Measurements from ENCODE around the gene GCAT. TPM values are rescaled to one million over a fixed set of nuclear protein-coding genes. Genes with fewer than 3 reads are reported as not detected.

GCAT gene
- polyA plus RNA-seq, 1 of the 3 experiments (the other 2 are of a cell fraction) = 24.2 TPM

DNA sequence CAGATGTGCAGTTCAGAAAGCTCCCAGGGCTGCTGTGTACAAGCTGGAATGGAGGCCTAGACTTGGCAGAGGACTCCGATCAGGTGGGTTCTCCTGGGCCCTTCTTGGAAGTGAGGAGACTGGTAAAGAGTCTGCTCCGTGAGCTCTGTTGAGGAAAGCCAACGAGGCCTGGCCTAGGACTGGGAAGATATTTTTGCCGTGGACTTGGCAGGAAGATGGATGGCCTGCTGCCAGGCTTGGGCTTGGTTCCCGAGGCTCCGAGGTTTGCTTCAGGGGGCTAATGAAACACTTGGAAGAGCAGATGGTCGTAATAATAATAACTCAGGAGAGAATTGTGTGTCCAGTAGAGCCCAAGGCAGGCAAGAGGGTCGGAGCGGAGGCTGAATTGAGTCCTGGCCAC lies 19.3 kb downstream of the GCAT start:
- Histone ChIP-seq H3K9me3 (no peaks in the 10 kb centered on the region), H4K20me1 (ENCODE audit: insufficient read depth) (no peaks in the 10 kb centered on the region), H3F3A (replicated peaks; ENCODE audit: insufficient read depth) (no peaks in the 10 kb centered on the region), H3K79me2 (ENCODE audit: insufficient read depth) (no peaks in the 10 kb centered on the region), H3K4me2 (no peak overlapping the region), H3K27ac (ENCODE audit: low read depth in 2 of 2, low read length in 1 of 2) (no peak overlapping the region), H3K4me1 (ENCODE audit: control insufficient read depth in 1 of 2, insufficient read depth in 2 of 2, low read depth in 1 of 2, low read length in 1 of 2) (no peaks in the 10 kb centered on the region), H2AFZ (ENCODE audit: low read depth) (no peak overlapping the region), H3K27me3 (ENCODE audit: insufficient read depth) (no peaks in the 10 kb centered on the region; the same call in 1 of the 2 replicates), H3K4me3 (ENCODE audit: low read depth in 2 of 2, low read length in 1 of 2) (no peak overlapping the region), H3K36me3 (replicated peaks in 1 of 2; ENCODE audit: control insufficient read depth in 1 of 2, insufficient read depth in 2 of 2, low read length in 1 of 2) (peaks cover 5 to 21% of the 10 kb centered on the region in 2 experiments), H3K9me2 (no peaks in the 10 kb centered on the region), H3K9ac (no peak overlapping the region)
- CTCF ChIA-PET = interaction anchor here (0.7 to 4.2 kb wide), 2 partner anchors 9 to 36 kb away, joined by 4 to 29 read pairs; no protein-coding TSS in a partner anchor
- TF ChIP-seq, protein P1, sequence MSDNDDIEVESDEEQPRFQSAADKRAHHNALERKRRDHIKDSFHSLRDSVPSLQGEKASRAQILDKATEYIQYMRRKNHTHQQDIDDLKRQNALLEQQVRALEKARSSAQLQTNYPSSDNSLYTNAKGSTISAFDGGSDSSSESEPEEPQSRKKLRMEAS (IDR thresholded peaks at IDR 0.05; ENCODE audit: low read depth) = no peak
- TF ChIP-seq TEAD4 (IDR thresholded peaks at IDR 0.05; ENCODE audit: borderline replicate concordance, insufficient read depth) (no peak), JUND (IDR thresholded peaks at IDR 0.05) (no peak), SMC3 (IDR thresholded peaks at IDR 0.05; ENCODE audit: low read depth, low read length) (no peak), GATA2 (CRISPR knock-in tag; IDR thresholded peaks at IDR 0.05) (no peak), MEF2A (IDR thresholded peaks at IDR 0.05; ENCODE audit: borderline replicate concordance, low read depth) (no peak), MXI1 (IDR thresholded peaks at IDR 0.05; ENCODE audit: low read depth, low read length) (no peak), PBX3 (IDR thresholded peaks at IDR 0.05) (no peak), RCOR1 (IDR thresholded peaks at IDR 0.05; ENCODE audit: low read length) (no peak), CTCF (IDR thresholded peaks at IDR 0.05) (no peak), ZBTB33 (IDR thresholded peaks at IDR 0.05; ENCODE audit: borderline replicate concordance, low read depth) (no peak), EZH2phosphoT487 (IDR thresholded peaks at IDR 0.05; ENCODE audit: borderline replicate concordance, low read depth) (no peak), RFX5 (IDR thresholded peaks at IDR 0.05; ENCODE audit: low read length) (no peak), POLR2AphosphoS5 (IDR thresholded peaks at IDR 0.05; ENCODE audit: low read depth, low read length) (no peak), GABPA (IDR thresholded peaks at IDR 0.05; ENCODE audit: low read depth) (no peak)
- TF ChIP-seq, protein P2, sequence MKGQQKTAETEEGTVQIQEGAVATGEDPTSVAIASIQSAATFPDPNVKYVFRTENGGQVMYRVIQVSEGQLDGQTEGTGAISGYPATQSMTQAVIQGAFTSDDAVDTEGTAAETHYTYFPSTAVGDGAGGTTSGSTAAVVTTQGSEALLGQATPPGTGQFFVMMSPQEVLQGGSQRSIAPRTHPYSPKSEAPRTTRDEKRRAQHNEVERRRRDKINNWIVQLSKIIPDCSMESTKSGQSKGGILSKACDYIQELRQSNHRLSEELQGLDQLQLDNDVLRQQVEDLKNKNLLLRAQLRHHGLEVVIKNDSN (IDR thresholded peaks at IDR 0.05; ENCODE audit: borderline replicate concordance, low read depth) = no peak
- TF ChIP-seq, protein P3, sequence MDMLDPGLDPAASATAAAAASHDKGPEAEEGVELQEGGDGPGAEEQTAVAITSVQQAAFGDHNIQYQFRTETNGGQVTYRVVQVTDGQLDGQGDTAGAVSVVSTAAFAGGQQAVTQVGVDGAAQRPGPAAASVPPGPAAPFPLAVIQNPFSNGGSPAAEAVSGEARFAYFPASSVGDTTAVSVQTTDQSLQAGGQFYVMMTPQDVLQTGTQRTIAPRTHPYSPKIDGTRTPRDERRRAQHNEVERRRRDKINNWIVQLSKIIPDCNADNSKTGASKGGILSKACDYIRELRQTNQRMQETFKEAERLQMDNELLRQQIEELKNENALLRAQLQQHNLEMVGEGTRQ (IDR thresholded peaks at IDR 0.05; ENCODE audit: borderline replicate concordance, low read depth, low read length) = no peak
- no peak for DNase-seq
- POLR2A ChIA-PET = no interaction called here
- 50% methylated on average over 7 of the region's 9 CpGs for WGBS (ENCODE audit: low lambda C conversion rate)
